ENCODE data around the gene STRA6. TPM values are rescaled to one million over a fixed set of nuclear protein-coding genes. Genes with fewer than 3 reads are reported as not detected.

STRA6 gene
- total RNA-seq, 1 donor from 2014 or later, result not detected

GRCh38 chr15:74155766-74156417, 46.7 kb downstream of the STRA6 start:
- H3K4me1 ChIP-seq, result peaks cover 3 to 25% of the 10 kb centered on the region in 2 donors
- H3K4me3 ChIP-seq, result no peak overlapping the region
- TF ChIP-seq CTCF (IDR thresholded peaks at IDR 0.05), result no peak
- no peaks in the 10 kb centered on the region for H3K36me3 ChIP-seq
- no peaks in the 10 kb centered on the region for H3K27me3 ChIP-seq
- no peak for DNase-seq (ENCODE audit: low spot score in 2 of 2)
- H3K9me3 ChIP-seq, result no peaks in the 10 kb centered on the region
- intact Hi-C loops (cut with DNase I), result loop anchor here (2.0 to 5.0 kb wide), 3 partner anchors 17 to 46 kb away; partner anchors contain the start of genes ISLR and STRA6
- peak overlapping the region; percentile 59 to 61 for H3K27ac ChIP-seq

GRCh38 chr15:74147051-74147450, 55.5 kb downstream of the STRA6 start:
- Histone ChIP-seq H3K27ac (no peak overlapping the region), H3K4me1 (no peaks in the 10 kb centered on the region), H3K27me3 (no peaks in the 10 kb centered on the region), H3K4me3 (no peak overlapping the region), H3K36me3 (no peaks in the 10 kb centered on the region), H3K9me3 (no peaks in the 10 kb centered on the region)
- TF ChIP-seq CTCF (IDR thresholded peaks at IDR 0.05), result no peak
- DNase-seq (ENCODE audit: low spot score in 2 of 2), result no peak
- intact Hi-C loops (cut with DNase I), result no loop called here

- Histone ChIP-seq H3K27ac (no peak overlapping the region), H3K4me3 (no peak overlapping the region), H3K36me3 (no peaks in the 10 kb centered on the region), H3K4me1 (no peaks in the 10 kb centered on the region), H3K9me3 (no peaks in the 10 kb centered on the region), H3K27me3 (no peaks in the 10 kb centered on the region)
- no peak for TF ChIP-seq CTCF (IDR thresholded peaks at IDR 0.05)
- intact Hi-C loops (cut with DNase I), result no loop called here
- no peak for DNase-seq (ENCODE audit: low spot score in 2 of 2)
Observed at GRCh38 chr15:74146277-74146800, 56.2 kb downstream of the STRA6 start.

GRCh38 chr15:74144153-74144775, 58.3 kb downstream of the STRA6 start:
- no peaks in the 10 kb centered on the region for H3K27me3 ChIP-seq
- TF ChIP-seq CTCF (IDR thresholded peaks at IDR 0.05), result no peak
- intact Hi-C loops (cut with DNase I), result no loop called here

GRCh38 chr15:74141591-74141990, 61.0 kb downstream of the STRA6 start:
- no peak for DNase-seq (ENCODE audit: low spot score in 2 of 2)
- Histone ChIP-seq H3K4me3 (no peak overlapping the region), H3K9me3 (no peaks in the 10 kb centered on the region), H3K4me1 (peaks cover 0 to 8% of the 10 kb centered on the region in 2 donors), H3K36me3 (no peaks in the 10 kb centered on the region), H3K27ac (no peak overlapping the region), H3K27me3 (no peaks in the 10 kb centered on the region)
- intact Hi-C loops (cut with DNase I), result no loop called here
- TF ChIP-seq CTCF (IDR thresholded peaks at IDR 0.05), result no peak

More at GRCh38 chr15:74144153-74144775, 58.3 kb downstream of the STRA6 start:
- Histone ChIP-seq H3K36me3 (no peaks in the 10 kb centered on the region), H3K4me1 (no peaks in the 10 kb centered on the region), H3K9me3 (no peaks in the 10 kb centered on the region), H3K27ac (no peak overlapping the region), H3K4me3 (no peak overlapping the region)
- DNase-seq (ENCODE audit: low spot score in 2 of 2), result no peak
